IMR-90 (cell line): ENCODE results near the gene NUTM1. TPM values are rescaled to one million over a fixed set of nuclear protein-coding genes. Genes with fewer than 3 reads are reported as not detected.
"Not testable (repeated sequence)": the region's sequence is repeated elsewhere in the genome, so short reads cannot be mapped to it uniquely, and the experiment has no call there.

Experiments used
- ATAC-seq: fragments of 200-7000 bp; cut with Tn5 transposase; 2 replicates; pipeline ENCODE4 v1.9.1; 2020; ENCODE audit warnings: low read depth, mild to moderate bottlenecking, moderate library complexity
- BruUV-seq: library from RNA; stranded (reverse); fragments of 400-500 nt; replicated peaks from 2 replicates; lab custom pipeline; 2021; lab: Mats Ljungman, UMichigan
- CTCF ChIA-PET: fragments of 300-600 bp; formaldehyde crosslinking; extraction: SDS; loops from one replicate; lab custom pipeline; 2021; ENCODE audit warnings: antibody characterized with exemption; lab: Yijun Ruan, JAX
- POLR2A ChIA-PET: fragments of 300-600 bp; sonication (Branson Sonifier 250); formaldehyde crosslinking; loops from one replicate; lab custom pipeline; 2022; ENCODE audit warnings: antibody characterized with exemption; ENCODE audit not compliant: unreplicated experiment; lab: Charles Lee
- DNase-seq: peaks from one replicate; pipeline ENCODE4 v3.0.0; 2013
- H2AFZ ChIP-seq: replicated peaks from 2 replicates; pipeline ENCODE3; 2013; ENCODE audit warnings: low read length, mild to moderate bottlenecking; ENCODE audit not compliant: poor library complexity
- H2AK5ac ChIP-seq: 2 replicates; pipeline ENCODE4 v1.6.1; 2013; ENCODE audit warnings: low read depth, low read length, inconsistent platforms
- H2AK9ac ChIP-seq: replicated peaks from 2 replicates; pipeline ENCODE3; 2013; ENCODE audit warnings: mild to moderate bottlenecking, low read depth, low read length, moderate library complexity; ENCODE audit not compliant: poor library complexity
- H2BK120ac ChIP-seq: 2 replicates; pipeline ENCODE4 v1.6.1; 2013; ENCODE audit warnings: low read depth, low read length, inconsistent platforms
- H2BK15ac ChIP-seq: 3 replicates; pipeline ENCODE4 v1.6.1; 2013; ENCODE audit warnings: low read depth, low read length, inconsistent platforms
- H2BK20ac ChIP-seq: 2 replicates; pipeline ENCODE4 v1.6.1; 2013; ENCODE audit warnings: low read depth, mild to moderate bottlenecking, inconsistent platforms, low read length, moderate library complexity
- H2BK5ac ChIP-seq: 2 replicates; pipeline ENCODE4 v1.6.1; 2013; ENCODE audit warnings: mild to moderate bottlenecking, low read depth, low read length, inconsistent platforms; ENCODE audit not compliant: poor library complexity, severe bottlenecking
- H3K14ac ChIP-seq: replicated peaks from 2 replicates; pipeline ENCODE4 v1.6.1; 2013; ENCODE audit warnings: low read depth, low read length, inconsistent platforms
- H3K18ac ChIP-seq: 2 replicates; pipeline ENCODE4 v1.6.1; 2013; ENCODE audit warnings: low read depth, low read length, control low read depth
- H3K23ac ChIP-seq: 2 replicates; pipeline ENCODE4 v1.6.1; 2013; ENCODE audit warnings: low read depth, low read length, inconsistent platforms
- H3K27ac ChIP-seq: 2 replicates; pipeline ENCODE4 v1.5.1; 2013; ENCODE audit warnings: mild to moderate bottlenecking, control low read depth, low read length; ENCODE audit not compliant: insufficient read depth
- H3K27me3 ChIP-seq: 2 replicates; pipeline ENCODE4 v1.6.1; 2013; ENCODE audit warnings: low read length; ENCODE audit not compliant: control insufficient read depth, insufficient read depth
- H3K36me3 ChIP-seq: 2 replicates; pipeline ENCODE4 v1.6.1; 2013; ENCODE audit warnings: low read length, mixed read lengths; ENCODE audit not compliant: control insufficient read depth, insufficient read depth
- H3K4ac ChIP-seq: 2 replicates; pipeline ENCODE4 v1.6.1; 2013; ENCODE audit warnings: low read depth, low read length, inconsistent platforms
- H3K4me1 ChIP-seq: 2 replicates; pipeline ENCODE4 v1.6.1; 2013; ENCODE audit warnings: low read length, mixed read lengths; ENCODE audit not compliant: control insufficient read depth, insufficient read depth
- H3K4me2 ChIP-seq: 2 replicates; pipeline ENCODE4 v1.6.1; 2013; ENCODE audit warnings: low read depth, mild to moderate bottlenecking, control low read depth, low read length, moderate library complexity
- H3K4me3 ChIP-seq: 2 replicates; pipeline ENCODE4 v1.5.1; 2013; ENCODE audit warnings: low read depth, mild to moderate bottlenecking, control low read depth, low read length, moderate library complexity; ENCODE audit not compliant: insufficient read depth
- H3K56ac ChIP-seq: 2 replicates; pipeline ENCODE4 v1.6.1; 2013; ENCODE audit warnings: low read length, inconsistent platforms; ENCODE audit not compliant: insufficient read depth; ENCODE audit errors: extremely low read depth
- H3K79me1 ChIP-seq, 2 experiments: 2 replicates each; pipeline ENCODE4 v1.6.1; 2013; ENCODE audit warnings: low read length in 2 of 2, inconsistent platforms in 1 of 2, low read depth in 1 of 2
- H3K9ac ChIP-seq: 2 replicates; pipeline ENCODE4 v1.6.1; 2013; ENCODE audit warnings: low read depth, low read length, control low read depth
- H3K9me1 ChIP-seq: 2 replicates; pipeline ENCODE4 v1.6.1; 2013; ENCODE audit warnings: low read length, inconsistent platforms; ENCODE audit not compliant: insufficient read depth
- H3K9me3 ChIP-seq: 2 replicates; pipeline ENCODE4 v1.6.1; 2013; ENCODE audit warnings: low read length; ENCODE audit not compliant: control insufficient read depth, insufficient read depth
- H4K20me1 ChIP-seq: 2 replicates; pipeline ENCODE4 v1.6.1; 2013; ENCODE audit warnings: low read length, inconsistent platforms; ENCODE audit not compliant: insufficient read depth
- H4K5ac ChIP-seq: 2 replicates; pipeline ENCODE4 v1.6.1; 2013; ENCODE audit warnings: mild to moderate bottlenecking, low read depth, low read length, control low read depth
- H4K8ac ChIP-seq, 2 experiments: 2 replicates each; pipeline ENCODE4 v1.6.1; 2013; ENCODE audit warnings: low read depth in 2 of 2, low read length in 2 of 2, control low read depth in 1 of 2, inconsistent platforms in 1 of 2
- H4K91ac ChIP-seq: 2 replicates; pipeline ENCODE4 v1.6.1; 2013; ENCODE audit warnings: low read depth, low read length, inconsistent platforms; ENCODE audit not compliant: insufficient read depth
- WGBS, 2 experiments: methylation state at CpG; one replicate each; pipeline versions ENCODE4 v1.1.5 to v1.1.7; 2013; ENCODE audit warnings: missing lambda C conversion rate in 2 of 2; ENCODE audit not compliant: insufficient read length in 1 of 2; ENCODE audit errors: extremely low coverage in 2 of 2; 5-methylcytosine and 5-hydroxymethylcytosine counted together
- dilution Hi-C: fragments of 300-500 bp; cut with HindIII; formaldehyde crosslinking; loops from one replicate; pipeline ENCODE4 v1.14.3; 2018; ENCODE audit warnings: low sequenced_read_pairs; ENCODE audit not compliant: unreplicated experiment
- in situ Hi-C: fragments of 300-500 bp; cut with MboI; formaldehyde crosslinking; loops from 3 replicates; pipeline ENCODE4 v1.14.3; 2019; ENCODE audit warnings: low sequenced_read_pairs, inconsistent platforms, mixed read lengths
- intact Hi-C: fragments of 100-400 bp; cut with micrococcal nuclease; formaldehyde crosslinking; loops from 2 replicates; pipeline ENCODE4 v1.10.0; 2022
- polyA plus RNA-seq, 3 experiments: library from polyadenylated mRNA; depleted of rRNA; stranded (reverse); fragments of >200 nt; gene quantifications; 2 replicates each; pipeline ENCODE4 v1.2.3, GENCODE V29; 2012; ENCODE audit warnings: low replicate concordance in 1 of 3
- total RNA-seq: library from RNA; depleted of rRNA; stranded (reverse); fragments of >200 nt; gene quantifications from 2 replicates; pipeline ENCODE4 v1.2.3, GENCODE V29; 2012

Gene NUTM1
- total and polyA plus RNA-seq, 2 of the 4 experiments (the other 2 are of a cell fraction): not detected

DNA sequence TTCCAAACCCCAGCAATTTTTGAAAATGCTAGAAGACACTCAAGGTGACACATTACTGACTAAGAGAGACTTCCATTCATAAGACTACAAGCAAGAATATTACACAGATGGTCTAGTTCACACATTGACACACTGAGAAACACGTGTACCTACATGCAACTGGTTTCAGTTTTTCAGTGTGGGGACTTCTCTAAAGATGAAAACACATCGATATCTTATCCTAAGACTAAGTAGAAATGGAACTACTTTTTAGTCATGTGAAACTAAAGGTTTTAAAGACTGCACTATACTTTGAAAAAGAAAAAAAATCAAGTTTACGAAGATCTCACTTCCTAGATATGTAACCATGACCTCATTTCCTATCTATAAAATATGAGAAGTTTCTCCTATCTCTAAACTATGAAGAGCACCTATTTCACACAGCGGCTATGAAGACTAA, 60.1 kb downstream of the NUTM1 start:
- H3K9ac ChIP-seq, H3K18ac ChIP-seq, H3K9me3 ChIP-seq, H2AK5ac ChIP-seq, H4K8ac ChIP-seq, H3K4me1 ChIP-seq, H2AFZ ChIP-seq, H3K36me3 ChIP-seq, H3K4me2 ChIP-seq, H3K23ac ChIP-seq, intact Hi-C loops, H2BK20ac ChIP-seq, ATAC-seq, H4K91ac ChIP-seq, H4K5ac ChIP-seq, DNase-seq, H3K9me1 ChIP-seq, H3K27me3 ChIP-seq, in situ Hi-C loops, H2AK9ac ChIP-seq, H3K56ac ChIP-seq, H3K27ac ChIP-seq, H3K79me1 ChIP-seq, H2BK15ac ChIP-seq, POLR2A ChIA-PET, CTCF ChIA-PET, H3K14ac ChIP-seq, H2BK120ac ChIP-seq, dilution Hi-C loops, BruUV-seq, H3K4ac ChIP-seq, H2BK5ac ChIP-seq, H4K20me1 ChIP-seq, H3K4me3 ChIP-seq: not testable (repeated sequence)
- WGBS, 2 experiments: no CpG with 5 or more reads among the region's 4 CpGs

DNA sequence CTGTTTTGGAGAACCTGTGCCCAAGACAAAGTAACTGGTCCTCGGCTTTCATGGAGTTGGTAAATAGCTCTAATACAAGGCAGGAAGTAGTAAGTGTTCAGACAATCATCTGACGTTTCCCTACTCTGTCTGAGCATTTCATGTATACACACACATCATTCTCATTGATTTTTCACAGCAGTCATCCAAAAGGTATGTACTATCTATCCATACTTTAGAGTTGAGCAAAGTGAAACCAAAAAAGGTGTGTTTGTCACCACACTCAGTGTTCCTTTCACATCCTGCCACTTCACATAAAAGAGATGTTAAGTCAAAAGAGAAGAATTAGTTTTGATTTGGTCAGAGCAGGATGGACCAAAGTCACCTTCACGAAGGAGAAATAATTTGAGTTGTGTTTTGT, 60.8 kb downstream of the NUTM1 start:
- H3K36me3 ChIP-seq, H3K9ac ChIP-seq, CTCF ChIA-PET, H2BK5ac ChIP-seq, H2BK20ac ChIP-seq, H3K4me3 ChIP-seq, intact Hi-C loops, H3K4me2 ChIP-seq, H2AFZ ChIP-seq, POLR2A ChIA-PET, BruUV-seq, H4K91ac ChIP-seq, H3K79me1 ChIP-seq, H3K56ac ChIP-seq, H3K18ac ChIP-seq, H3K4ac ChIP-seq, H4K20me1 ChIP-seq, H3K9me1 ChIP-seq, ATAC-seq, H4K8ac ChIP-seq, H2BK15ac ChIP-seq, H3K23ac ChIP-seq, H3K27me3 ChIP-seq, DNase-seq, H2AK9ac ChIP-seq, H3K27ac ChIP-seq, H4K5ac ChIP-seq, H3K9me3 ChIP-seq, H3K14ac ChIP-seq, in situ Hi-C loops, H3K4me1 ChIP-seq, dilution Hi-C loops, H2BK120ac ChIP-seq, H2AK5ac ChIP-seq: not testable (repeated sequence)
- no CpG with 5 or more reads among the region's 3 CpGs for WGBS, 2 experiments
